Measurements from ENCODE around the gene OR51B2. TPM values are rescaled to one million over a fixed set of nuclear protein-coding genes. Genes with fewer than 3 reads are reported as not detected.
A peak's percentile ranks its signal among the peaks of the same experiment; 100 is the strongest.
"Not testable (repeated sequence)": the region's sequence is repeated elsewhere in the genome, so short reads cannot be mapped to it uniquely, and the experiment has no call there.

Gene OR51B2
- total and polyA plus RNA-seq, 2 experiments from 2014 or later = 1.6 TPM; not detected in 1

DNA sequence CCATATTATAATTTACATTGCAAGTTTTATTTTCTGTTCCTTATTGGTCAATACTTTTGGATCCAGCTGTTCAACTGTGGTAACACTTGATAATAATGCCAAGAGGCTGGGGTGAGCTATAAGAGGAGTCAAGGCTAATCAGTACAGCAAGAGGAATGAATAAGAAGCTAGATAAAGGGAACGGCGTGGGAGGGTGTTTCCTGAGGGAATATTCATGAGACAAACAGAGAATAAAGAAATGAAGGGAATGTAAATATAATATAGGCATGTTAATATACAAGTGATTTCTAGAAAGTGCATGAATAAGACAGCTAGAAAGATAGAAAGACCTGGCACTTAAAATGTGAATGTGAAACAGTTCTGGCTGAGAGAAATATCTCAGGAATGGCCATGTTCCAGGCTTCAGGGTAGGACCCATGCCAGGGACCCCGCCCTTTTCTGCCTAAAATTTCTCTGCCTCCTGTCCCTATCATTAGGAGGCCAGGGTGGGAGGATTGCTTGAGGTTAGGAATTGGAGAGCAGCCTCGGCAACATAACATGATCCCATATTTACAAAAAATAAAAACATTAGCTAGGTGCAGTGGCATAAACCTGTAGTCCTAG lies 26.3 kb downstream of the OR51B2 start:
- Histone ChIP-seq H3K27ac (no peak overlapping the region), H3K36me3 (no peaks in the 10 kb centered on the region), H3K4me3 (no peak overlapping the region), H3K4me1 (ENCODE audit: low read depth) (no peaks in the 10 kb centered on the region), H3K27me3 (no peaks in the 10 kb centered on the region), H3K9me3 (ENCODE audit: low read depth) (no peaks in the 10 kb centered on the region)
- peak in 1 of 2 donors; percentile 47 for DNase-seq (ENCODE audit: low read depth in 1 of 2, low spot score in 1 of 2)
- TF ChIP-seq, protein P1, sequence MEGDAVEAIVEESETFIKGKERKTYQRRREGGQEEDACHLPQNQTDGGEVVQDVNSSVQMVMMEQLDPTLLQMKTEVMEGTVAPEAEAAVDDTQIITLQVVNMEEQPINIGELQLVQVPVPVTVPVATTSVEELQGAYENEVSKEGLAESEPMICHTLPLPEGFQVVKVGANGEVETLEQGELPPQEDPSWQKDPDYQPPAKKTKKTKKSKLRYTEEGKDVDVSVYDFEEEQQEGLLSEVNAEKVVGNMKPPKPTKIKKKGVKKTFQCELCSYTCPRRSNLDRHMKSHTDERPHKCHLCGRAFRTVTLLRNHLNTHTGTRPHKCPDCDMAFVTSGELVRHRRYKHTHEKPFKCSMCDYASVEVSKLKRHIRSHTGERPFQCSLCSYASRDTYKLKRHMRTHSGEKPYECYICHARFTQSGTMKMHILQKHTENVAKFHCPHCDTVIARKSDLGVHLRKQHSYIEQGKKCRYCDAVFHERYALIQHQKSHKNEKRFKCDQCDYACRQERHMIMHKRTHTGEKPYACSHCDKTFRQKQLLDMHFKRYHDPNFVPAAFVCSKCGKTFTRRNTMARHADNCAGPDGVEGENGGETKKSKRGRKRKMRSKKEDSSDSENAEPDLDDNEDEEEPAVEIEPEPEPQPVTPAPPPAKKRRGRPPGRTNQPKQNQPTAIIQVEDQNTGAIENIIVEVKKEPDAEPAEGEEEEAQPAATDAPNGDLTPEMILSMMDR (IDR thresholded peaks at IDR 0.05; ENCODE audit: low read depth, low read length) = no peak

DNA sequence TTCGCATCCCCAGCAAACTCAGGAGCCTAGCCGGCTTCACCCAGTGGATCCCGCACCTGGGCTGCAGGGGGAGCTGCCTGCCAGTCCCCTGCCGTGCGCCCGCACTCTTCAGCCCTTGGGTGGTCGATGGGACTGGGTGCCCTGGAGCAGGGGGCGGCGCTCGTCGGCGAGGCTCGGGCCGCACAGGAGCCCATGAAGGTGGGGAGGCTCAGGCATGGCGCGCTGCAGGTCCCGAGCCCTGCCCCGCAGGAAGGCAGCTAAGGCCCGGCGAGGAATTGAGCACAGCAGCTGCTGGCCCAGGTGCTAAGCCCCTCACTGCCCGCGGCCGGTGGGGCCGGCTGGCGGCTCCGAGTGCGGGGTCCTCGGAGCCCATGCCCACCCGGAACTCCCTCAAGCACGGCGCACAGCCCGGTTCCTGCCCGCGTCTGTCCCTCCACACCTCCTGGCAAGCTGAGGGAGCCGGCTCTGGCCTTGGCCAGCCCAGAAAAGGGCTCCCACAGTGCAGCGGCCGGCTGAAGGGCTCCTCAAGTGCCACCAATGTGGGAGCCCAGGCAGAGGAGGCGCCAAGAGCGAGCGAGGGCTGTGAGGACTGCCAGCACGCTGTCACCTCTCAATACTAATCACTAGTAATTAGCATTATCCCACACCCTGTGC lies 29.6 kb downstream of the OR51B2 start:
- H3K36me3 ChIP-seq; H3K4me1 ChIP-seq (ENCODE audit: low read depth); H3K4me3 ChIP-seq; H3K9me3 ChIP-seq (ENCODE audit: low read depth); H3K27ac ChIP-seq; H3K27me3 ChIP-seq; DNase-seq (ENCODE audit: low read depth in 1 of 2, low spot score in 1 of 2): not testable (repeated sequence)

DNA sequence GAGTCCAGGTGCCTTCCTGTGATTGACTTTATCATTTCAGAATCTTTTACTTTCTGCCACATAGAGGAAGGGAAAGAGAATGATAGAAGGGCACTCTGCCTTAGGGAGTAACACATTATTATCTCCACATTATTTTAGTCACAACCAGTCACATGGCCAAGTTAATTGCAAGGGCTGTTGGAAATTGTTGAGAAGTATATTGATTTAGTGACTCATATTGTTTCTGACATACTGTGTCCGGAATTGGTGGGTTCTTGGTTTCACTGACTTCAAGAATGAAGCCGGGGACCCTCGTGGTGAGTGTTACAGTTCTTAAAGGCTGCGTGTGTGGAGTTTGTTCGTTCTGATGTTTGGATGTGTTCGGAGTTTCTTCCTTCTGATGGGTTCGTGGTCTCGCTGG lies 31.1 kb downstream of the OR51B2 start:
- no peak for DNase-seq (ENCODE audit: low read depth in 1 of 2, low spot score in 1 of 2)
- TF ChIP-seq, protein P1 (IDR thresholded peaks at IDR 0.05; ENCODE audit: low read depth, low read length) = no peak
- Histone ChIP-seq H3K4me3 (no peak overlapping the region), H3K36me3 (no peaks in the 10 kb centered on the region), H3K27ac (no peak overlapping the region), H3K9me3 (ENCODE audit: low read depth) (no peaks in the 10 kb centered on the region), H3K4me1 (ENCODE audit: low read depth) (no peaks in the 10 kb centered on the region), H3K27me3 (no peaks in the 10 kb centered on the region)

DNA sequence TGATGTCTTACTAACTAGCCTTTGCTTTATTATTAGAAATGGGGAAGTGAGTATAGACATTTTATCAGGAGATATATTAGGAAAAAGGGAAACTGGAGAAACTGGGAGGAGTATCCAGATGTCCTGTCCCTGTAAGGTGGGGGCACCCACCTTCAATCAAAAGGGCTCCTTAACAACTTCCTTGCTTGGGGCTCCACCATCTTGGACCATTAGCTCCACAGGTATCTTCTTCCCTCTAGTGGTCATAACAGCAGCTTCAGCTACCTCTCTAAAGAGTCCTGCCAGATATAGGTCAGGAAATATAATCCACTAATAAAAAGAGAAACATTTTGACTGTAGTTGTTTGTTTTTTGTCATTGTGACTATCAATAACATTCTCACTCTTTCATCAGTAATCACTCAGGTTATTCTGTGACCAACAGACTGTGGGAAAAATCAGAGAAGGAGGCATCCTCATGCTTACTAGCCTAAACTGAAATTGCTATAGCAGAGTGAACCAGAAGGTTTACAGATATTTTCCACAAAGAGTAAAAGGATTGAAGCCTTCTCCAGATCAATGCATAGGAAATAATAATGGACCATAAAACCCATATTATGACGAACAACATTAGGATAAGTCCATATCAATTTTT lies 32.8 kb downstream of the OR51B2 start:
- DNase-seq (ENCODE audit: low read depth in 1 of 2, low spot score in 1 of 2) = peak; percentile 23 to 55
- TF ChIP-seq, protein P1 (IDR thresholded peaks at IDR 0.05; ENCODE audit: low read depth, low read length) = peak; percentile 75

DNA sequence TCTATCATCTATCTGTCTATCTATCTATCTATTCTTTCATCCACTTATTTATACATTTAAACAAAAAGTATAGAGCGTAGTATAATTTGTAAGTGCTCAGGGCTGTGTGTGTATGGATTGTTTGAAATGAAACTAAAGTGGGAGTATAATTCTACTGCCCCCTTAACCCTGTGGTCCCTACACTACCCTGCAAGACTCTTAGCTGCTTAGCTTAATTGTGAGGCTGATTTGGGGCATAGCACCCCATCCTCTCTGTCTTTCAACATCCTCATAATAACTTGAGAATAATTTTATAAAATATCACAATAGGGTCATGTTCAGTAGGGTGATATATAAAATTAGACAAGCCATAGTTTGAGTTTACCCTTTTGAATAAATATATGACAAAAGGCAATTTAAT lies 34.0 kb downstream of the OR51B2 start:
- Histone ChIP-seq H3K36me3 (no peaks in the 10 kb centered on the region), H3K9me3 (ENCODE audit: low read depth) (no peaks in the 10 kb centered on the region), H3K4me1 (ENCODE audit: low read depth) (no peaks in the 10 kb centered on the region), H3K27ac (no peak overlapping the region), H3K27me3 (no peaks in the 10 kb centered on the region), H3K4me3 (no peak overlapping the region)
- no peak for DNase-seq (ENCODE audit: low read depth in 1 of 2, low spot score in 1 of 2)
- TF ChIP-seq, protein P1 (IDR thresholded peaks at IDR 0.05; ENCODE audit: low read depth, low read length) = no peak

More for the DNA sequence above, 32.8 kb downstream of the OR51B2 start:
- no peaks in the 10 kb centered on the region for H3K36me3 ChIP-seq
- no peaks in the 10 kb centered on the region for H3K4me1 ChIP-seq (ENCODE audit: low read depth)
- no peak overlapping the region for H3K4me3 ChIP-seq
- H3K27ac ChIP-seq = no peak overlapping the region
- H3K9me3 ChIP-seq (ENCODE audit: low read depth) = no peaks in the 10 kb centered on the region
- no peaks in the 10 kb centered on the region for H3K27me3 ChIP-seq

DNA sequence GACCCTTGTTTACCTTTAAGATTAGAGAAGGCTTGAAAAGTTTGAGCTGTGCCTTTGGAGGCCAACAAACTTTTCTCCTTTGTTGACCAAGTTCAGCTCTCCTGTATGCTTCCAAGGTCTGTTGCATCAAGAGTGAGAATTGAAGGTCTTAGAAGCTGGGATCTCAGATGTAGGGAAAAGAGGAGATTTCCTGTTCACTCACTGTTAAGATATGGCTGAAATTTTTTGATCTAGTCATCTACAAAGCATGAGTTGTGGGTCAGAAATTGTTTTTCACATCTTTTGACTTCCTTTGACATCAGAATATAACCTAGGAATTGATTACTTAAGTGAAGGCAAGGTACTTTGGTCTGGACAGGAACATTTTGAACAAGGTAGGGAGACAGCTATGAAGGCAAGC lies 34.4 kb downstream of the OR51B2 start:
- H3K27ac ChIP-seq = no peak overlapping the region
- no peaks in the 10 kb centered on the region for H3K9me3 ChIP-seq (ENCODE audit: low read depth)
- TF ChIP-seq, protein P1 (IDR thresholded peaks at IDR 0.05; ENCODE audit: low read depth, low read length) = no peak
- no peaks in the 10 kb centered on the region for H3K27me3 ChIP-seq
- H3K4me3 ChIP-seq = no peak overlapping the region
- H3K4me1 ChIP-seq (ENCODE audit: low read depth) = no peaks in the 10 kb centered on the region
- H3K36me3 ChIP-seq = no peaks in the 10 kb centered on the region
- no peak for DNase-seq (ENCODE audit: low read depth in 1 of 2, low spot score in 1 of 2)
